ENCODE data around the gene SLC2A11. TPM values are rescaled to one million over a fixed set of nuclear protein-coding genes. Genes with fewer than 3 reads are reported as not detected.
"Not testable (repeated sequence)": the region's sequence is repeated elsewhere in the genome, so short reads cannot be mapped to it uniquely, and the experiment has no call there.

SLC2A11 gene
- total RNA-seq, 1 donor from 2014 or later, result 13.1 TPM

GRCh38 chr22:23896523-23897186 lies 39.0 kb downstream of the SLC2A11 start:
- no peak overlapping the region for H3K4me3 ChIP-seq (ENCODE audit: low read depth, low read length)
- TF ChIP-seq CTCF (conservative IDR thresholded peaks at IDR 0.05; ENCODE audit: low read depth, low read length), result no peak
- DNase-seq (ENCODE audit: low read depth), result no peak

- no peak for TF ChIP-seq CTCF (conservative IDR thresholded peaks at IDR 0.05; ENCODE audit: low read depth, low read length)
- DNase-seq (ENCODE audit: low read depth), result no peak
Observed at GRCh38 chr22:23897320-23897719, 39.6 kb downstream of the SLC2A11 start.

GRCh38 chr22:23898006-23898974 lies 40.6 kb downstream of the SLC2A11 start:
- TF ChIP-seq CTCF (conservative IDR thresholded peaks at IDR 0.05; ENCODE audit: low read depth, low read length), result no peak
- H3K4me3 ChIP-seq (ENCODE audit: low read depth, low read length), result no peak overlapping the region
- no peak for DNase-seq (ENCODE audit: low read depth)

More at GRCh38 chr22:23897320-23897719, 39.6 kb downstream of the SLC2A11 start:
- H3K4me3 ChIP-seq (ENCODE audit: low read depth, low read length), result no peak overlapping the region

GRCh38 chr22:23899042-23899745 lies 41.5 kb downstream of the SLC2A11 start:
- no peak for DNase-seq (ENCODE audit: low read depth)
- no peak overlapping the region for H3K4me3 ChIP-seq (ENCODE audit: low read depth, low read length)
- no peak for TF ChIP-seq CTCF (conservative IDR thresholded peaks at IDR 0.05; ENCODE audit: low read depth, low read length)

- DNase-seq (ENCODE audit: low read depth); H3K4me3 ChIP-seq (ENCODE audit: low read depth, low read length): not testable (repeated sequence)
Observed at GRCh38 chr22:23900227-23900626, 42.6 kb downstream of the SLC2A11 start.

GRCh38 chr22:23901600-23901999 lies 43.9 kb downstream of the SLC2A11 start:
- DNase-seq (ENCODE audit: low read depth), result no peak
- no peak for TF ChIP-seq CTCF (conservative IDR thresholded peaks at IDR 0.05; ENCODE audit: low read depth, low read length)
- H3K4me3 ChIP-seq (ENCODE audit: low read depth, low read length), result no peak overlapping the region

Measured in epithelial cell of proximal tubule (primary cell).